A549 (cell line): Measurements from ENCODE around the gene PGLYRP3.

Experiments used
- CTCF ChIP-seq: fragments of >200 bp; sonication (Bioruptor Twin); formaldehyde crosslinking; IDR thresholded peaks from 3 replicates; pipeline ENCODE4 v1.5.1; 2016
- HDAC2 ChIP-seq: fragments of 200-600 bp; sonication (generic); IDR thresholded peaks from 2 replicates; pipeline ENCODE4 v1.6.1; 2016
- HEYL ChIP-seq: fragments of 250-450 bp; sonication (Bioruptor Pico); IDR thresholded peaks from 2 replicates; pipeline ENCODE4 v1.8.0; 2021; ENCODE audit warnings: mild to moderate bottlenecking, moderate library complexity
- JUN ChIP-seq, 2 experiments: fragments of >200 bp; sonication (Bioruptor Twin); formaldehyde crosslinking; IDR thresholded peaks; 2 replicates in 1 of 2; 3 replicates in 1 of 2; pipeline ENCODE4 v1.6.1; 2016 to 2017
- MAZ ChIP-seq: fragments of 150-350 bp; IDR thresholded peaks from 2 replicates; pipeline ENCODE4 v1.6.1; 2014; ENCODE audit warnings: antibody characterized with exemption, low read depth, low read length, borderline replicate concordance
- RNF2 ChIP-seq: fragments of 200-600 bp; sonication (generic); IDR thresholded peaks from 2 replicates; pipeline ENCODE4 v1.6.1; 2016; ENCODE audit warnings: low read depth, mild to moderate bottlenecking, antibody characterized with exemption, moderate library complexity, borderline replicate concordance

- TF ChIP-seq HDAC2 (no peak), CTCF (no peak), MAZ (no peak), HEYL (no peak), JUN (IDR thresholded peaks at IDR 0.05) (no peak), RNF2 (no peak)
These were observed 19.3 kb downstream of the PGLYRP3 start for GRCh38 chr1:153293480-153293775.
